Pulmonary artery endothelial cell (primary cell): Measurements from ENCODE around the gene TRABD2B. TPM values are rescaled to one million over a fixed set of nuclear protein-coding genes. Genes with fewer than 3 reads are reported as not detected.

Source experiments
- DNase-seq: peaks from one replicate; pipeline ENCODE4 v3.0.0-alpha.2; 2011; ENCODE audit warnings: low read depth, low spot score
- total RNA-seq: library from RNA; depleted of rRNA; stranded (reverse); fragments of >200 nt; gene quantifications from 2 replicates; pipeline ENCODE4 v1.2.3, GENCODE V29; 2014

TRABD2B gene
- total RNA-seq, 1 donor from 2014 or later, result not detected

- no peak for DNase-seq
Measured at GRCh38 chr1:47881505-47882442, 115.4 kb downstream of the TRABD2B start.

GRCh38 chr1:47876587-47876963 lies 120.6 kb downstream of the TRABD2B start:
- no peak for DNase-seq

- DNase-seq, result no peak
Measured at GRCh38 chr1:47875831-47876586, 121.2 kb downstream of the TRABD2B start.

- no peak for DNase-seq
Measured at GRCh38 chr1:47875036-47875435, 122.1 kb downstream of the TRABD2B start.

GRCh38 chr1:47873337-47873736 lies 123.8 kb downstream of the TRABD2B start:
- DNase-seq, result no peak

GRCh38 chr1:47872886-47873285 lies 124.3 kb downstream of the TRABD2B start:
- DNase-seq, result no peak

- DNase-seq, result no peak
Measured at GRCh38 chr1:47871799-47872353, 125.3 kb downstream of the TRABD2B start.

- DNase-seq, result no peak
Measured at GRCh38 chr1:47870946-47871676, 126.1 kb downstream of the TRABD2B start.

GRCh38 chr1:47870480-47870879 lies 126.7 kb downstream of the TRABD2B start:
- no peak for DNase-seq

GRCh38 chr1:47868348-47868676 lies 128.9 kb downstream of the TRABD2B start:
- DNase-seq, result no peak

- DNase-seq, result no peak
Measured at GRCh38 chr1:47867438-47868347, 129.5 kb downstream of the TRABD2B start.

- DNase-seq, result no peak
Measured at GRCh38 chr1:47866601-47867437, 130.4 kb downstream of the TRABD2B start.

- no peak for DNase-seq
Measured at GRCh38 chr1:47865881-47866535, 131.2 kb downstream of the TRABD2B start.

- no peak for DNase-seq
Measured at GRCh38 chr1:47859092-47859743, 138.0 kb downstream of the TRABD2B start.

GRCh38 chr1:47856996-47857395 lies 140.2 kb downstream of the TRABD2B start:
- no peak for DNase-seq

GRCh38 chr1:47855230-47855629 lies 142.0 kb downstream of the TRABD2B start:
- DNase-seq, result no peak

GRCh38 chr1:47854552-47855144 lies 142.5 kb downstream of the TRABD2B start:
- DNase-seq, result no peak

- DNase-seq, result no peak
Measured at GRCh38 chr1:47853852-47854251, 143.3 kb downstream of the TRABD2B start.
